Measurements from ENCODE around the gene CADM2.

DNA sequence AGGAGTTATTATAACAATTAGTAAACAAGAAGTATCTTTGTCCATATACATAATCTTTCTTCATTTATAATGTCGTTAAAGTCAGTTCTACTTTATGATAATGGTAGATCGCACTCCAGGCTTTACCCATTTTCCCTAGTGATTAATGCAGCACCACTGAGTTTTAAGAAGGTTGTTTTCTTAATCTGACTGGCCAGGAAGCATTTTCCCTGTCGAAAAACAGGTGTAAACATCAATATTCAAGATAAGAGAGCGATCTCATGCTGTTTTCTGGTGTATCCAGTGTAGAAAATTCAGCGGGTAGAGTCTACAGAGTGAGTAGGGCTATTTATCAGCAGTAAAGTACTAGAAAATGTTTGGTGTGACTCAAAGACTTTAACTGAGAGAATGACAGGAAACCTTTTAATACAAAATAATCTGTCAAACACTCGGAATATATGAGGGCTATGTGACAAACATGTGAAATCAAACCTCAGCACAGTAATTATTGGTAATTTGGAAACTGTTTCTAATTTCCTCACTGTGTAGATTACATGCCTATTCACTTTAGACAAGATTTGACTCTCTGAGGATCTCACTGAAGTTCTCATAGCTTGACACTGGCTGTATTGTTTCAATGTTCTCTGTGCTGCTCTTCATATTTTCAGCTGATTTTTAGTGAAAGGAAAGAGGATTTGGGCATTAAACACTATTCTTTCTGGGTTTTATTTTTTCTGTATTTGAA is 1019.0 kb downstream of the CADM2 start:
- TF ChIP-seq CTCF (IDR thresholded peaks at IDR 0.05) = no peak
- no peak for TF ChIP-seq POLR2AphosphoS5 (IDR thresholded peaks at IDR 0.05; ENCODE audit: low read depth, low read length)
- TF ChIP-seq TCF7L2 (IDR thresholded peaks at IDR 0.05; ENCODE audit: low read depth, low read length) = no peak
